GF-D8 (cell line): ENCODE results near the gene ADRA2B.
"Not testable (repeated sequence)": the region's sequence is repeated elsewhere in the genome, so short reads cannot be mapped to it uniquely, and the experiment has no call there.

ENCODE experiments used
- DNase-seq: peaks from one replicate; lab custom pipeline; 2025; lab: John Stamatoyannopoulos, UW

The ADRA2B gene

GRCh38 chr2:96087130-96087529, 29.2 kb downstream of the ADRA2B start:
- DNase-seq, result no peak

DNA sequence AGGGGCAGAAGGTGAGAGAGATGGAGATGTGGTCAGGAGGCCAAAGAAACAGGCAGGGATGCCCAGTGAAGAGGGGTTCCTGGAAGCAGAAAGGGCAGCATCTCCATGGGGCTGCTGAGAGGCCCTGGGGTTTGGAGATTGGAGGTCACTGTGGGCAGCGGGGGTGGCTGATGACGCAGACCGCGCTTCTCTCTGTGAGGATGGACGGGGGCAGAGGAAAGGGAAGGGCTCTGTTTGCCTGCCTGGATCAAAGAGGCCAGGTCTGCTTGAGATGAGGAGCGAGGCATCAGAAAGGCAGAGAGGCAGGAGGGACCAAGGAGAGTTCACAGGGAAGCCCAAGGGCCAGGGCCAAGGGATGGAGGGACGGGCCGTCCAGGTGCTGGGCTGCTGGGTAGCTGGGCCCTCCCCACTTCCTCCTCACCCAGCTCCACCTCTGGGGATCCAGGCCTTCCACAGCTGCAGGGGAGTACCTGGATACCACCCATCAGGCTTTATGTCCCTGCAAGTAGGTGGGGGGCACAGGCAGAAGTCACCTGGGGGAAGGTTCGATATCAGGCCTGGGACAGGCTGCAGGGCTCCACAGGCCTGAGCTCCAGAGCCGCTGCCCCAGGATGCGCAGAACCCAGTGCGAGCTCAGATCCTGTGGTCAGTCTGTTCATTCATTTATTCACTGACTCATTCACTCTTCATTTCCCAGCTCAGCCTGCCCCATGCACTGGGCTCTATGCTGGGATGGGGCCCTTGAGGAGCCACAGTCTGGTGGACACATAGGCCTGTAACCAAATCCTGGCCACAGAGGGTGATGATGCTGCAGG, 30.6 kb downstream of the ADRA2B start:
- no peak for DNase-seq

DNA sequence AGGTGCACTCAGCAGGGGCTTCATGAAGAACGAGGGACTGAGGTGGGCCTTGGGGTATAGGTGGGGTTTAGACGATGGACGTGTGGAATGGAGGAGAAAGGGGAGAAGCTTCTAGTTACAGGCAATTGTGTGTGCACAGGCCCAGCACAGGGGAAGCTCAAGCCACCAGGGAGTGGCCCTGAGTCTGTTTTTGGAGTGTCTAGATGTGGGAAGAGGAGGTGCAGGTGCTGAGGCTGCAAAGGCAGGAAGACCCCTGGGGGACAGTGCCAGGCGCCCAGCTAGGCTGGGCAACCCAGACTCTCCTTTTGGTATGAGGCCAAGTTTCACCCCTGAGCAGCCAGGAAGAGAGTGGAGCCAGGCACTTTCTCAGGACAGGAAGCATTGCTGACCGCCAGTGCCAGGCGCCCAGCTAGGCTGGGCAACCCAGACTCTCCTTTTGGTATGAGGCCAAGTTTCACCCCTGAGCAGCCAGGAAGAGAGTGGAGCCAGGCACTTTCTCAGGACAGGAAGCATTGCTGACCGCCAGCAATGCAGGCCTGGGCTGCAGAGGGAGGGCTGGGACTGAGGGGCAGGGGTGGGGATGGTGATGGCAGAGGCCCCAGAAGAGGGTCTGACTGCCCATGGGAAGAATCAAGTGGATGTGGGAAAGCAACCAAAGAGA, 31.4 kb downstream of the ADRA2B start:
- DNase-seq, result not testable (repeated sequence)

- no peak for DNase-seq
Measured at GRCh38 chr2:96083989-96084857, 32.1 kb downstream of the ADRA2B start.

DNA sequence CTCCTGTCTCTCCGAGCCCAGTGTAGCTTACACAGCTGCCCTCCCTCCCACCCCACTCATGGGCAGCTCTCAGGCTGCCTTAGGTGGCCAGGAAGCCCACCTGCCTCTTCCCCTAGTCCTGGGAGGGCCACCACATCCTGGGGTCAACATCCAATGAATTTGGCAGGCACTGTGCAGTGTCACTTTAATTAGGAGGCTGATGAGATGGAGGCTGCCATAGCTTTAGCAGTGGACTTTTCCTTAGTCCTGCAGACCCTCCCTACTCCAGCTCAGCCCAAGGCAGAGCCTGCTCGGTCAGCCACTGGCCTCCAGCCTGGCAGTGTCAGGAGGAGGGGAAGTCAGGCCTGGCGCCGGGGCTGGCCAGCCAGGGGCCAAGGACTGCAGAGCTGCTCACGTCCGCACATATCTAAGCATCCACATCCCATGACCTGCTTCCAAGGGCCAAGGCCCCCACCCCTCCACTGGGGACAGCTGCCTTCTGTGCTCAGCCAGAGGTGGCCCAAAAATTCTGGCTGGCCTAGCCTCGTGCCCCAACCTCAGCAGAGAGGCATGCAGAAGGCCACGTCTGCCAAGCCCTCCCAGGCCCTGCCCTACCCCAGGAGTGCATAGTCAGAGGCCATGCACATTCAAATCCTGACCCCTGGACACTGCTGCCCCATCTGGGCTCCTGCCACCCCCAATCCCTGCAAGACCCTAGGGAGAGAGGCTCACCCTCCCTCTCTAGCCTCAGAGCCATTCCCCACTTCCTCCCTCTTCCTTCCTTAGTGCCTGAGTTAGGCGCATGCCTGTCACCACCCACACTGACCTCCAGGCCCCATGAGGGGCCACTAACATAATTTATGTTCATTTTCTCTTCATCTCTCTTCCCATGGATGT, 33.1 kb downstream of the ADRA2B start:
- DNase-seq, result no peak

- DNase-seq, result no peak
Measured at GRCh38 chr2:96082211-96083063, 33.9 kb downstream of the ADRA2B start.

GRCh38 chr2:96081042-96081441, 35.3 kb downstream of the ADRA2B start:
- no peak for DNase-seq

DNA sequence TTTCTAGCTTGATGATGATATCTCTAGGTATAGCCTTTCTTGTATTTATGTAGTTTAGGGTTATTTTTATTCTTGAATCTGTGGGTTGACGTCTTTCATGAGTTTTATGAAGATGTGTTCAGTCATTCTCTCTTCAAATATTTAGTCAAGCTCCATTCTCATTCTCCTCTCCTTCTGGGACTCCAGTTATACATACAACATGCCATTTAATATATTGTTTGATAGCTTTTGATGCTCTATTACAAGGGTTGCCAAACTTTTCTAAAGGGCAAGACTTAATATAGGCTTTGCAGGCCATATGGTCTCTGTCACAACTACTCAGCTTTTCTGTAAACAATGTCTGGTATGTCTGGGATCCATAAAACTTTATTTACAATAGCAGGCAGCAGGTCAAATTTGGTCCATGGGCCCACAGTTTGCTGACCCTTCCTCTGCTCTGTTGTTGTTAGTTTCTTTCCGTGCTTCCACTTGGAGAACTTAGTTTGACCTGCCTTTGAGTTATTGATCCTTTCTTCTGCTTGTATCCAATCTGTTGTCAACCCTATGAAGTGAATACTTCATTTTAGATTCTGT, 41.1 kb downstream of the ADRA2B start:
- no peak for DNase-seq

DNA sequence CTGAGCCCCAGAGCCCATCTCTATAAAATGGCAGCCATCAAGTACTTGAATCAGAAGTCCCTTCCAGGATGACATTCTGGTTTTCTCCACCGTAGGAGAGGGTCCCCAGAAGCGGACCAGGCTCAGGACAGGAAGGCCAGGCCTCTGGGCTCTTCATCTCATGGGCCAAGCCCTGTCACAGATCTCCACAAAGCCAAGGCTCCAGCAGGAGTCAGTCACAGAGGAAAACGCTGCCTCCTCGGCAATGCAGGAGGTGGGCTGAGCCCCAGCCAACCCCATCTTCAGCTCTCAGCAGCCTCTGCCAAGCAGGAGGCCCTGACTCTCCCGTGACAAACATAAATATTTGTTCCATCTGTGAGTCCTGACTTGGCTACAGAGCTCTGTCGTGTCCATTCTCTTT, 42.2 kb downstream of the ADRA2B start:
- no peak for DNase-seq

GRCh38 chr2:96073170-96073775, 43.1 kb downstream of the ADRA2B start:
- DNase-seq, result no peak

- DNase-seq, result no peak
Measured at GRCh38 chr2:96072746-96073145, 43.6 kb downstream of the ADRA2B start.

DNA sequence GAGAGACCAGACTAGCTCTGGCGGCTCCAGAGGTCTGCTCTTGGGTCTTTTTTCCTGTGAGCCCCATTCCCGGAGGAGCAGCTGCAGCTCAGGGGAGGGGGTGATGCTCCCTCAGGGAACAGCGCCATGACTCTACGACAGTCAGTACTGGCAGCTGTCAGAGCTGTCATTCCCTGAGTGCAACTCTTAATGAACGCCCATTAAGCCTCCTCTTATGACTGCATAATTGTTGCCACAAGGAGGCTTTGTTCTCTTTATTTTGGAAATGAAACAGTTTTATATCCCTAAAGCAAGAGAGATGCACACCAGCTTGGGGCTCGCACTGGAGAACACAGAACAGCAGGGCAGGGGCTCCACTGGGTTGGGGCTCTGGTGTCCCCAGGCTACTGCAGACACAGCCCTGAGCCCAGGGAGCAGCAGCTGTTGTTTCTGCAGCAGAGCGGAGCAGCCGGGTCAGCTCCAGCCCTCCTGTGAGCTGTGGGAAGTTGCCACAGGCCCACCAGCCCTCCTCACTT, 44.3 kb downstream of the ADRA2B start:
- DNase-seq, result not testable (repeated sequence)

DNA sequence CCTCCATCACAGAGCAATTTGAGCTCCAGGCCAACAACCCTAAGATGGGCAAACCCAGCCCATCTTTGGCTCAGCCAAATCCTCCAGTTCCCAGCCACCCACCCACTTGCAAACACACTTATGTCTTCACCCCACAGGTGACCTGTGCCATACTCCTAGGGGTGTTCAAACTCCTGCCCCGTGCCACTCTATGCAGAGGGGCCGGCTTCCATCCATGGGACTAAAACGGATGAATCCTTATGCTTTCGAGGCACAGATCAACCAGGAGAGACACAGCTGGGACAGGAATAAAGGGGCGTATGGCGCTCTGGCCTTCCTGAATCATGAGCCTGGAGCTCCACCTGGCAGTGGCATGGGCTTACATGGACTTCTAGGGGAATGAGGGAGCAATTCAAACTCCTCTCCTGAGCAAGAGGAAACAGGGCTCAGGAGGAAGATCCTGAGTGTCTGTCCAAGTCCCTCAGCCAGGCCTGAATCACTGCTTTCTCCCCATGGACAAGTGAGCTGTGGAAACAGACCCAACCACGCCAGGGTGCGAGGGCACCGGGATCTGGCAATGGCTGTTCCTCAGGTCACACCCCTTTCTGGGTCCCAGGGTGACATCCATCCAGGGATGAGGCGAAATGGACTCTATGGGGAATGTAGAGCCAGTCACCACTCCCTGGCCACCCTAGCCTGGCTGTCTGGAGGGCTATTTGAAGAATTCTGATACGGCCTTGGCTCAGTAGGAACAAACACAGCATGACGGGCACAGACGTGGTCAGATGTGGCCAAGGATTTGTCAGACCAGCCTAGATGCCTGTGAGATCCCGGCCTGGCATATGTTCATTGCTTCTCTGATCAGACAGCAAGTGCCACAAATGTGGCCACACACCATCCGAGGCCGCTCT, 45.0 kb downstream of the ADRA2B start:
- not testable (repeated sequence) for DNase-seq

GRCh38 chr2:96070351-96070750, 46.0 kb downstream of the ADRA2B start:
- not testable (repeated sequence) for DNase-seq

- not testable (repeated sequence) for DNase-seq
Measured at GRCh38 chr2:96069878-96070277, 46.5 kb downstream of the ADRA2B start.

DNA sequence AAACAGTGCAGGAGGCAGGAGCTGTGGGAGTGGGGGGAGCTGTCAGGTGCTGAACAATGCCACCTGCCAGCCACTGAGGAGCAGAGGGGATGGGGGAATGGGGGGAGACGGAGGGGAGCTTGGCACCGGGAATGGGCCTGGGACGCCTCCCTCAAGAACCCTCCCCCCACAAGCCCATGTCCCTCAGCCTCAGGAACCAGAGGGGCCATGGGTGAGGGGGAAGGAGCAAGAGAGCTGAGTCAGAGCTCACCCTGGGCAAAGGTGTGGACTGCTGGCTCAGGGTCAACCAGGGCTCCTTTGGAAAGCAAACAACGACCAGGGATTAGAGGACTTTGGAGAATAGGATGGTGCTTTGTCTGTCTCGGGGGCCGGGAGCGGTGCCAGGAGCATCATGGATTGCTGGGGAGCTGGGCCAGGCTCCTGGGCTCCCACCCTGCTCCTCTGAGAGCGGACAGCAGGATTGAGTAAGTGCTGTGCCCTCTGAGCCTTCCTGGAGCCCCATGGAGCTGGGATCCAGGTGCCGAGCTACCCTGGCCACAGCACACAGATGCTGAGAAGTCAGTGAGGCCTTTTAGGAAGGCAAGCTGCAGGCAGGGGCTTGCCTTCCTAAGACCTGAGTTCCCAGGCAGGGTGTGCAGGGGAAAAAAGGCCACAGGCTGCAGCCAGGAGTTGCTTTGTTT, 48.3 kb downstream of the ADRA2B start:
- not testable (repeated sequence) for DNase-seq

DNA sequence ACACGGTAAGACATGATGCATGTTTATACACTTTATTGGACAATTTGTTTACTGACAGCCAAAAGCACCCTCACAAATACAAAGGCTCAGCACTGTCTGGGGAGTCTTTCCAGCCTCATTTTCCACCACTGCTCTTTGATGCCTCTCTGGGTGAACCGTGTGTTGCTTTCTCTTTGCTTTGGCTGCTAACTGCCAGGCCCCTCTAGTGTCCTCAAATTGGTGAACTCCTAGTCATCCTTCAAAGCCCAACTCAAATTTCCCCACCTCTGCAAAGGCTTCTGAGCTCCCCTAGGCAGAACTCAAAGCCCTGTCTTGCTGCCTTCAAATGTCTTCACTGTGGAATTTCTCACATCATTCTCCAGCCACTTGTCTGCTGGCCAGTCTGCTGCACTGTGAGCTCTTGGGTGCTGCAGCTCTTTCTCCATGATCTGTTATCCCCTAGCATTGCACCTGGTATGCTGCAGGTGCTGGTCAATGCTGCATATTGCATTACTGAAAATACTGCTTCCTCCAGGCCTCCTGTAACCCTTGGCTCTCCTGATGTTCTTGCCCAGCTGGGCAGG, 49.2 kb downstream of the ADRA2B start:
- not testable (repeated sequence) for DNase-seq

GRCh38 chr2:96066511-96066910, 49.9 kb downstream of the ADRA2B start:
- DNase-seq, result not testable (repeated sequence)
